Nephron progenitor cell (in vitro differentiated cells): ENCODE results near the gene PLK5.
"Not testable (repeated sequence)": the region's sequence is repeated elsewhere in the genome, so short reads cannot be mapped to it uniquely, and the experiment has no call there.

Experiments used
- DNase-seq: peaks from one replicate; pipeline ENCODE4 v3.0.0; 2021
- H3K27ac Mint-ChIP-seq: 2 replicates; pipeline ENCODE4 v1.8.0; 2021; ENCODE audit warnings: mild to moderate bottlenecking, moderate library complexity, mixed read lengths
- H3K27me3 Mint-ChIP-seq: 2 replicates; pipeline ENCODE4 v1.8.0; 2021; ENCODE audit warnings: mild to moderate bottlenecking, low read depth, mixed read lengths; ENCODE audit not compliant: poor library complexity
- H3K36me3 Mint-ChIP-seq: 2 replicates; pipeline ENCODE4 v1.8.0; 2021; ENCODE audit warnings: low read depth, mixed read lengths
- H3K4me1 Mint-ChIP-seq: 2 replicates; pipeline ENCODE4 v1.8.0; 2021; ENCODE audit warnings: mixed read lengths
- H3K4me3 Mint-ChIP-seq: 2 replicates; pipeline ENCODE4 v1.8.0; 2021; ENCODE audit warnings: mild to moderate bottlenecking, moderate library complexity, mixed read lengths
- H3K9me3 Mint-ChIP-seq: 2 replicates; pipeline ENCODE4 v1.8.0; 2021; ENCODE audit warnings: mild to moderate bottlenecking, moderate library complexity, mixed read lengths
- TF ChIP-seq, protein P1 (sequence below): fragments of 200-600 bp; sonication (generic); IDR thresholded peaks from 2 replicates; pipeline ENCODE4 v1.5.0; 2021; ENCODE audit warnings: antibody characterized with exemption

The PLK5 gene

DNA sequence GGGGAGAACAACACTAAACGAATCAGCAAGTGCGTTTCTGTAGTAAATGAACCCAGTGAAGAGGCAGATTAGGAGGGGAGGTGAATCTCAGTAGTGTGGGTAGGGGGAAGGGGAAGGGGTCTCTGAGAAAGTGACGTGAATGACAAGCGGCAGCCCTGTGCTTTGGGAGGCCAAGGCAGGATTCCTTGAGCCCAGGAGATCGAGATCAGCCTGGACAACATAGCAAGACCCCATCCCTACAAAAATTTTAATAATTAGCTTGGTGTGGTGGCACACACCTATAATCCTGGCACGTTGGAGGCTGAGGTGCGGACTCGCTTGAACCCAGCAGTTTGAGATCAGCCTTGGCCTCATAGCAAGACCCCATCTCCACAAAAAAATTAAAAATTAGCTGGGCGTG, 8.1 kb downstream of the PLK5 start:
- Mint-ChIP-seq H3K4me1 (no peaks in the 10 kb centered on the region), H3K36me3 (no peaks in the 10 kb centered on the region), H3K9me3 (no peaks in the 10 kb centered on the region), H3K27ac (no peak overlapping the region), H3K27me3 (peaks cover 57% of the 10 kb centered on the region), H3K4me3 (no peak overlapping the region)
- TF ChIP-seq, protein P1, sequence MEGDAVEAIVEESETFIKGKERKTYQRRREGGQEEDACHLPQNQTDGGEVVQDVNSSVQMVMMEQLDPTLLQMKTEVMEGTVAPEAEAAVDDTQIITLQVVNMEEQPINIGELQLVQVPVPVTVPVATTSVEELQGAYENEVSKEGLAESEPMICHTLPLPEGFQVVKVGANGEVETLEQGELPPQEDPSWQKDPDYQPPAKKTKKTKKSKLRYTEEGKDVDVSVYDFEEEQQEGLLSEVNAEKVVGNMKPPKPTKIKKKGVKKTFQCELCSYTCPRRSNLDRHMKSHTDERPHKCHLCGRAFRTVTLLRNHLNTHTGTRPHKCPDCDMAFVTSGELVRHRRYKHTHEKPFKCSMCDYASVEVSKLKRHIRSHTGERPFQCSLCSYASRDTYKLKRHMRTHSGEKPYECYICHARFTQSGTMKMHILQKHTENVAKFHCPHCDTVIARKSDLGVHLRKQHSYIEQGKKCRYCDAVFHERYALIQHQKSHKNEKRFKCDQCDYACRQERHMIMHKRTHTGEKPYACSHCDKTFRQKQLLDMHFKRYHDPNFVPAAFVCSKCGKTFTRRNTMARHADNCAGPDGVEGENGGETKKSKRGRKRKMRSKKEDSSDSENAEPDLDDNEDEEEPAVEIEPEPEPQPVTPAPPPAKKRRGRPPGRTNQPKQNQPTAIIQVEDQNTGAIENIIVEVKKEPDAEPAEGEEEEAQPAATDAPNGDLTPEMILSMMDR, result no peak
- DNase-seq, result no peak

DNA sequence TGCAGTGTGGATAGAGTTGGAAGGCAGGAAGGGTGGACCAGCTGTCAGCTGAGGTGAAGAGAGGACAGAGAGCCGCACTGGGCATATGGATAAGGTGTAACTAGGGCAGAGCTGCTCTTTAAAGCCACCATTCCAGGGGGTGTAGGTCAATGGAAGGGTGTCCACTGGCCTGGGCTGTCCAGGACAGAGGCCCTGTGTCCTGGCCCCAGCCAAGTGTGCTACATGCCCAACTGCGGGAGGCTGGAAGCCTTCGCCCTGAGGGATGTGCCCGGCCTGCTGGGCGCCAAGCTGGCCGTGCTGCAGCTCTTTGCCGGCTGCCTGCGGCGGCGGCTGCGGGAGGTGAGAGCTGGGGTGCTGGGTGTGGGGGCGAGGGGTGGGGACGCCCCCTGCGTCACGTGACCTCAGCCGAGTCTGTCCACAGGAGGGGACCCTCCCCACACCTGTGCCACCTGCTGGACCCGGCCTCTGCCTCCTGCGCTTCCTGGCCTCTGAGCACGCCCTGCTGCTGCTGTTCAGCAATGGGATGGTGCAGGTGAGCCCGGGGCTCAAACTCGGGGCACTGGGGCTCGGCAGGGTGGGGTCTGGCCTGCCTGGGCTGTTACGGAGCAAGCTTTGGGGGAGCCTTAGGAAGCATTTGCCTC, 9.8 kb downstream of the PLK5 start:
- TF ChIP-seq, protein P1, result no peak
- no peak for DNase-seq
- Mint-ChIP-seq H3K27me3 (peaks cover 55% of the 10 kb centered on the region), H3K4me3 (no peak overlapping the region), H3K9me3 (no peaks in the 10 kb centered on the region), H3K4me1 (no peaks in the 10 kb centered on the region), H3K27ac (no peak overlapping the region), H3K36me3 (no peaks in the 10 kb centered on the region)

DNA sequence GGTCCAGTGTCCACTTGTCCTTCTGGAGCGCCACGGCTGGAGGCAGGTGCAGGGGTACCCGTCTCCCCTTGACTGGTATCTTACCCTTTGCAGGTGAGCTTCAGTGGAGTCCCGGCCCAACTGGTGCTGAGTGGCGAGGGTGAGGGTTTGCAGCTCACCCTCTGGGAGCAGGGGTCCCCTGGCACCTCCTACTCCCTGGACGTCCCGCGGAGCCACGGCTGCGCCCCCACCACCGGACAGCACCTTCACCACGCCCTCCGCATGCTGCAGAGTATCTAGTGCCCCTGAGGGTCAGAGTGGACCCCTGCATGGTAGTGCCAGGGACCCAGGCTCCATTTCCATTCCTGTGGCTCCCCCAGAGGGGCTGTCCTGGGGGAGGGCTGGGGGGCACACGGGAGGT, 11.1 kb downstream of the PLK5 start:
- Mint-ChIP-seq H3K36me3 (no peaks in the 10 kb centered on the region), H3K27me3 (peaks cover 57% of the 10 kb centered on the region), H3K27ac (no peak overlapping the region), H3K4me1 (no peaks in the 10 kb centered on the region), H3K9me3 (no peaks in the 10 kb centered on the region), H3K4me3 (no peak overlapping the region)
- TF ChIP-seq, protein P1, result no peak
- no peak for DNase-seq

DNA sequence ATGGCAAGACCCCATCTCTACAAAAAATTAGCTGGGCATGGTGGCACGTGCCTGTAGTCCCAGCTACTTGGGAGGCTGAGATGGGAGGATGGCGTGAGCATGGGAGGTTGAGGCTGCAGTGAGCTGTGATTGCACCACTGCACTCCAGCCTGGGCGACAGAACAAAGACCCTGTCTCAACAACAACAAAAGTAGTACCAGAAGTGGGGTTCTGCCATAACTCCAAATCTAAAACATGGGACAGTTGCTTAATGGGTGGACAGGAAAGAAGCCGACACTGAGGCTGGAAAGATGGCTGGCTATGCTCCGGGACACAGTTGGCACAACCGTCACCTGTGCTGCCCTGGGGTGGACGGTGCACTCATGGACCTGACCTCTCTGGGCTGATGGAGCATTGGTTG, 11.8 kb downstream of the PLK5 start:
- H3K9me3 Mint-ChIP-seq, H3K27ac Mint-ChIP-seq, H3K4me3 Mint-ChIP-seq, DNase-seq, H3K4me1 Mint-ChIP-seq, H3K36me3 Mint-ChIP-seq: not testable (repeated sequence)
- H3K27me3 Mint-ChIP-seq, result peaks cover 56% of the 10 kb centered on the region

DNA sequence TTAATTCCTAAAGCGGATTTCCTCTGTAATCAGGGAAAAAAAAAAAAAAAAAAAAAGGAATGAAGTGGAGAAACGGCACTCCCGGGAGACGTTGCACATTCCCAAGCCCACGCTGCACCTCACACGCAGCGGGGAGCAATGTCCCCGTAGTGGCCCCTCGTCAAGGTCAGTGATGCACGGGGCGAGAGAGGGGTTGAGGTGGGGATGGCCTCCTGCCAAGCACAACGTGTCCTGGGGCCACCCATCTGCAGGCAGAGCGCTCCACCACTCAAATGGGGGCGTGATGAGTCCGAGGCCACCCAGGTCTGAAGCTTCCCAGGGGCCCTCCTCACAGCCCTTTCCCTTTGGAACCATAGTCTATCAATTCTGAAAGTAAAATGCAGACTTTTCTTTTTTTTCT, 15.1 kb downstream of the PLK5 start:
- TF ChIP-seq, protein P1, result no peak
- Mint-ChIP-seq H3K27me3 (peaks cover 54% of the 10 kb centered on the region), H3K4me1 (peaks cover 16% of the 10 kb centered on the region), H3K36me3 (no peaks in the 10 kb centered on the region), H3K4me3 (no peak overlapping the region), H3K9me3 (no peaks in the 10 kb centered on the region), H3K27ac (no peak overlapping the region)
- no peak for DNase-seq

DNA sequence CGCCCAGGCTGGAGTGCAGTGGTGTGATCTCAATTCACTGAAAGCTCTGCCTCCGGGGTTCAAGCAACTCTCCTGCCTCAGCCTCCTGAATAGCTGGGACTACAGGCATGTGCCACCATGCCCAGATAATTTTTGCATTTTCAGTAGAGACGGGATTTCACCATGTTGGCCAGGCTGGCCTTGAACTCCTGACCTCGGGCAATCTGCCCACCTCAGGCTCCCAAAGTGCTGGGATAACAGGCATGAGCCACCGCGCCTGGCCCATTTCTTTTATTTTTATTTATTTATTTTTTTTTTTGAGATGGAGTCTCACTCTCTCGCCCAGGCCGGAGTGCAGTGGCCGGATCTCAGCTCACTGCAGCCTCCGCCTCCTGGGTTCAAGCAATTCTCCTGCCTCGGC, 15.9 kb downstream of the PLK5 start:
- H3K36me3 Mint-ChIP-seq, DNase-seq, H3K27ac Mint-ChIP-seq, H3K9me3 Mint-ChIP-seq, H3K4me3 Mint-ChIP-seq: not testable (repeated sequence)
- H3K27me3 Mint-ChIP-seq, result peaks cover 57% of the 10 kb centered on the region
- peaks cover 16% of the 10 kb centered on the region for H3K4me1 Mint-ChIP-seq

DNA sequence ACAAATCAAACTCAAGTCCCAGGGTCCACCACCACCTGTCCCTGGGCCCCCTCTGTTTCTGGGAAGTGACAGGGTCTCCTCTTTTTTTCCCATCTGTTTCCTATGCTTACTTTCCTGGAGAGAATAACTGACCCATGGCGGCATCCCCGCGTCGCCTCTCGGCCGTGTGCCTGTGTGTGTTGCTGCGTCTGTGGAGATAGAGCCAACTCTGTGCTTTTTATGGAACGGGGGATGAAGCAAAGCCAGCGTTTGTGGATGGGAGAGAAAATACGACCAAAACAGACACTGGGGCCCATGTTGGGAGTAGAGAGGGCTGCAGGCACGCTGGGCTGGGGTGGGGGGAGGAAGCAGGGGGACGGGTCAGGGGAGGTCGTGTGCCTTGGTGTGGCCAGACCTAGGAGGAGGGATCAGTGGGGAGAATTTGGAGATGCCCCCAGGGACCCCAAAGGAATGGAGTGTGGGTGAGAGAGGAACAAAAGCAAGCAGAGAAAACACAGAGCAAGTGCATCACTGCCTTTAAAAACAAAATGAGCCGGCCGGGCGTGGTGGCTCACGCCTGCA, 16.6 kb downstream of the PLK5 start:
- Mint-ChIP-seq H3K4me1 (peaks cover 16% of the 10 kb centered on the region), H3K27ac (peak overlapping the region; percentile 49), H3K4me3 (peak overlapping the region; percentile 19), H3K9me3 (no peaks in the 10 kb centered on the region), H3K36me3 (no peaks in the 10 kb centered on the region), H3K27me3 (peaks cover 59% of the 10 kb centered on the region)
- TF ChIP-seq, protein P1, result no peak
- no peak for DNase-seq
